Gastroesophageal sphincter (tissue), 3 donors: ENCODE measurements around the gene PRTFDC1.

Source experiments
- POLR2A ChIP-seq, 2 donors: fragments of 450-650 bp; IDR thresholded peaks; one replicate each; pipeline ENCODE4 v1.6.1; 2017; ENCODE audit warnings: antibody characterized with exemption in 2 of 2, mild to moderate bottlenecking in 2 of 2, moderate library complexity in 1 of 2
- POLR2AphosphoS5 ChIP-seq: sonication (generic); formaldehyde crosslinking; IDR thresholded peaks from one replicate; pipeline ENCODE4 v1.6.1; 2017; ENCODE audit warnings: antibody characterized with exemption
- TF ChIP-seq, protein P1 (sequence below), 4 experiments: fragments of 200-600 bp in 2 of 4; fragments of 450-650 bp in 2 of 4; sonication (generic) in 1 of 4; IDR thresholded peaks; one replicate each; pipeline ENCODE4 v1.5.1; 2017 to 2019; ENCODE audit warnings: antibody characterized with exemption in 4 of 4, mild to moderate bottlenecking in 2 of 4, moderate library complexity in 2 of 4

DNA sequence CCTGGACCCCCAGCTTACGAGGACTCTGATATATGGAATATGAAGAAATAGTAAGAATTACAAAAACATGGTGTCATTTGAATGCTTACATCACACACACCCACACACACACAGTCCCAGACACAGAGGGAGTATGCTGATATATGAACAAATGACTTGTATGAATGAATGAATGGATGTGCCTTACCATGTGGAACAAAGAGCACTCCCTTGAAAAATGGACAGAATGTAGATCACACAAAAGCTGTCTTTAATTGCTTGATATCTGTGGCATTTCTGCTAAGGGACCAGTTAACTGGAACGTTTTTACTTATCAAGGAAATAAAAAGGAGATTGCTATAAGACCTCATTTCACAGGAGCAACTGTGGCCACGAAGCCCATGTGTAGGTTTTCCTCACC, 46.0 kb downstream of the PRTFDC1 start:
- TF ChIP-seq POLR2A (IDR thresholded peaks at IDR 0.05) (no peak), POLR2AphosphoS5 (no peak)
- TF ChIP-seq, protein P1, sequence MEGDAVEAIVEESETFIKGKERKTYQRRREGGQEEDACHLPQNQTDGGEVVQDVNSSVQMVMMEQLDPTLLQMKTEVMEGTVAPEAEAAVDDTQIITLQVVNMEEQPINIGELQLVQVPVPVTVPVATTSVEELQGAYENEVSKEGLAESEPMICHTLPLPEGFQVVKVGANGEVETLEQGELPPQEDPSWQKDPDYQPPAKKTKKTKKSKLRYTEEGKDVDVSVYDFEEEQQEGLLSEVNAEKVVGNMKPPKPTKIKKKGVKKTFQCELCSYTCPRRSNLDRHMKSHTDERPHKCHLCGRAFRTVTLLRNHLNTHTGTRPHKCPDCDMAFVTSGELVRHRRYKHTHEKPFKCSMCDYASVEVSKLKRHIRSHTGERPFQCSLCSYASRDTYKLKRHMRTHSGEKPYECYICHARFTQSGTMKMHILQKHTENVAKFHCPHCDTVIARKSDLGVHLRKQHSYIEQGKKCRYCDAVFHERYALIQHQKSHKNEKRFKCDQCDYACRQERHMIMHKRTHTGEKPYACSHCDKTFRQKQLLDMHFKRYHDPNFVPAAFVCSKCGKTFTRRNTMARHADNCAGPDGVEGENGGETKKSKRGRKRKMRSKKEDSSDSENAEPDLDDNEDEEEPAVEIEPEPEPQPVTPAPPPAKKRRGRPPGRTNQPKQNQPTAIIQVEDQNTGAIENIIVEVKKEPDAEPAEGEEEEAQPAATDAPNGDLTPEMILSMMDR (IDR thresholded peaks at IDR 0.05), result no peak
